ENCODE data around the gene PARP11.

PARP11 gene

GRCh38 chr12:3816266-3816665, 56.9 kb downstream of the PARP11 start:
- DNase-seq: no peak

GRCh38 chr12:3815094-3815766, 58.0 kb downstream of the PARP11 start:
- DNase-seq: no peak

- DNase-seq: no peak
These were observed 62.7 kb downstream of the PARP11 start for GRCh38 chr12:3810540-3810939.

- no peak for DNase-seq
These were observed 63.2 kb downstream of the PARP11 start for GRCh38 chr12:3810016-3810370.

GRCh38 chr12:3809357-3810015, 63.7 kb downstream of the PARP11 start:
- DNase-seq: no peak

- no peak for DNase-seq
These were observed 68.1 kb downstream of the PARP11 start for GRCh38 chr12:3805077-3805476.

- DNase-seq: peak; percentile 77
These were observed 69.2 kb downstream of the PARP11 start for GRCh38 chr12:3803865-3804472.

- DNase-seq: no peak
These were observed 70.5 kb downstream of the PARP11 start for GRCh38 chr12:3802721-3803120.

GRCh38 chr12:3797531-3798048, 75.6 kb downstream of the PARP11 start:
- no peak for DNase-seq

GRCh38 chr12:3795492-3796133, 77.6 kb downstream of the PARP11 start:
- DNase-seq: no peak

GRCh38 chr12:3795066-3795465, 78.1 kb downstream of the PARP11 start:
- no peak for DNase-seq

- DNase-seq: no peak
These were observed 80.4 kb downstream of the PARP11 start for GRCh38 chr12:3792623-3793288.

- DNase-seq: no peak
These were observed 81.8 kb downstream of the PARP11 start for GRCh38 chr12:3791256-3791874.

GRCh38 chr12:3790642-3791041, 82.6 kb downstream of the PARP11 start:
- no peak for DNase-seq

GRCh38 chr12:3789838-3790237, 83.4 kb downstream of the PARP11 start:
- no peak for DNase-seq

GRCh38 chr12:3777206-3777809, 95.9 kb downstream of the PARP11 start:
- DNase-seq: no peak

GRCh38 chr12:3775385-3776035, 97.7 kb downstream of the PARP11 start:
- no peak for DNase-seq

GRCh38 chr12:3772380-3772779, 100.8 kb downstream of the PARP11 start:
- DNase-seq: no peak

GRCh38 chr12:3771853-3772252, 101.3 kb downstream of the PARP11 start:
- DNase-seq: no peak

- no peak for DNase-seq
These were observed 102.3 kb downstream of the PARP11 start for GRCh38 chr12:3770891-3771290.

- no peak for DNase-seq
These were observed 104.2 kb downstream of the PARP11 start for GRCh38 chr12:3768911-3769447.

All from activated CD8-positive, alpha-beta memory T cell treated with anti-CD3 and anti-CD28 coated beads, Interleukin-2, amount 50 U/mL, for 48 hours (primary cell).